HEK293 (cell line): ENCODE measurements around the gene MARK3.

ENCODE experiments used
- CTCF ChIA-PET: fragments of 350-600 bp; formaldehyde crosslinking; extraction: SDS; loops from one replicate; lab custom pipeline; 2021; ENCODE audit warnings: antibody characterized with exemption; lab: Yijun Ruan, JAX
- POLR2A ChIA-PET: fragments of 300-600 bp; formaldehyde crosslinking; extraction: SDS; loops from one replicate; lab custom pipeline; 2020; ENCODE audit warnings: antibody characterized with exemption, inconsistent platforms; lab: Yijun Ruan, JAX
- H3K27ac ChIP-seq: fragments of 200-500 bp; sonication (Bioruptor generic); 2 replicates; pipeline ENCODE4 v1.5.1; 2014; ENCODE audit warnings: low read depth, low read length, control low read depth, inconsistent platforms; ENCODE audit errors: extremely low read depth
- H3K36me3 ChIP-seq, 2 experiments: fragments of 200-500 bp in 1 of 2; sonication (Bioruptor generic) in 1 of 2; 1 replicate in 1 of 2; 2 replicates in 1 of 2; pipeline ENCODE4 v1.5.1; 2014 to 2017; ENCODE audit warnings: inconsistent platforms in 2 of 2, low read length in 2 of 2; ENCODE audit not compliant: control insufficient read depth in 2 of 2, insufficient read depth in 1 of 2
- H3K4me1 ChIP-seq: fragments of 200-500 bp; sonication (Bioruptor generic); 2 replicates; pipeline ENCODE4 v1.5.1; 2014; ENCODE audit warnings: mild to moderate bottlenecking, low read length, inconsistent platforms; ENCODE audit not compliant: control insufficient read depth, insufficient read depth
- H3K4me3 ChIP-seq: 2 replicates; pipeline ENCODE4 v1.5.1; 2011; ENCODE audit warnings: low read depth, mild to moderate bottlenecking, control low read depth, low read length, moderate library complexity
- H3K9me3 ChIP-seq: fragments of 200-500 bp; sonication (Bioruptor generic); 2 replicates; pipeline ENCODE4 v1.5.1; 2014; ENCODE audit warnings: low read depth, low read length, inconsistent platforms; ENCODE audit not compliant: control insufficient read depth, insufficient read depth
- MZF1 ChIP-seq: fragments of 450-650 bp; formaldehyde crosslinking; IDR thresholded peaks from 2 replicates; pipeline ENCODE4 v1.5.1; 2017; ENCODE audit warnings: missing biosample characterization, missing genetic modification characterization, borderline replicate concordance
- SALL2 ChIP-seq: fragments of 450-650 bp; formaldehyde crosslinking; IDR thresholded peaks from 2 replicates; pipeline ENCODE4 v1.5.0; 2017; ENCODE audit warnings: missing biosample characterization, mild to moderate bottlenecking, missing genetic modification characterization, borderline replicate concordance
- TRIM28 ChIP-seq: IDR thresholded peaks from 2 replicates; pipeline ENCODE4 v1.6.1; 2011; ENCODE audit warnings: low read length, control low read depth, borderline replicate concordance
- ZEB2 ChIP-seq: fragments of 450-650 bp; formaldehyde crosslinking; IDR thresholded peaks from 2 replicates; pipeline ENCODE4 v1.5.1; 2016; ENCODE audit warnings: missing biosample characterization, missing genetic modification characterization
- ZNF132 ChIP-seq: fragments of 450-650 bp; formaldehyde crosslinking; IDR thresholded peaks from 2 replicates; pipeline ENCODE4 v1.5.1; 2017; ENCODE audit warnings: missing biosample characterization, missing genetic modification characterization, borderline replicate concordance
- ZNF155 ChIP-seq: fragments of 450-650 bp; formaldehyde crosslinking; IDR thresholded peaks from 2 replicates; pipeline ENCODE4 v1.5.1; 2016; ENCODE audit warnings: missing biosample characterization, missing genetic modification characterization
- ZNF169 ChIP-seq: fragments of 450-650 bp; formaldehyde crosslinking; IDR thresholded peaks from 2 replicates; pipeline ENCODE4 v1.5.1; 2016; ENCODE audit warnings: missing biosample characterization, missing genetic modification characterization
- ZNF335 ChIP-seq: fragments of 450-650 bp; formaldehyde crosslinking; conservative IDR thresholded peaks from 2 replicates; pipeline ENCODE4 v1.5.1; 2016; ENCODE audit warnings: missing biosample characterization, missing genetic modification characterization
- ZNF341 ChIP-seq: fragments of 450-650 bp; formaldehyde crosslinking; IDR thresholded peaks from 2 replicates; pipeline ENCODE4; 2016; ENCODE audit warnings: low read depth, missing biosample characterization, missing genetic modification characterization
- ZNF350 ChIP-seq: fragments of 450-650 bp; formaldehyde crosslinking; IDR thresholded peaks from 2 replicates; pipeline ENCODE4 v1.5.0; 2017; ENCODE audit warnings: missing biosample characterization, mild to moderate bottlenecking, missing genetic modification characterization
- ZNF677 ChIP-seq: fragments of 450-650 bp; IDR thresholded peaks from 2 replicates; pipeline ENCODE4 v1.5.0; 2018; ENCODE audit warnings: missing biosample characterization, mild to moderate bottlenecking, missing genetic modification characterization, moderate library complexity
- ZNF701 ChIP-seq: fragments of 450-650 bp; formaldehyde crosslinking; IDR thresholded peaks from 2 replicates; pipeline ENCODE4 v1.5.1; 2016; ENCODE audit warnings: missing biosample characterization, missing genetic modification characterization
- TF ChIP-seq, protein P1 (sequence below): fragments of 450-650 bp; formaldehyde crosslinking; IDR thresholded peaks from 2 replicates; pipeline ENCODE4 v1.5.1; 2016; ENCODE audit warnings: missing biosample characterization, missing genetic modification characterization
- TF ChIP-seq, protein P2 (sequence below): IDR thresholded peaks from 2 replicates; pipeline ENCODE4 v1.6.1; 2011; ENCODE audit warnings: mild to moderate bottlenecking, low read depth, low read length, borderline replicate concordance
- TF ChIP-seq, protein P3 (sequence below): fragments of 450-650 bp; formaldehyde crosslinking; conservative IDR thresholded peaks from 2 replicates; pipeline ENCODE4 v1.5.1; 2016; ENCODE audit warnings: low read depth, missing biosample characterization, missing genetic modification characterization
- TF ChIP-seq, protein P4 (sequence below): fragments of 450-650 bp; formaldehyde crosslinking; IDR thresholded peaks from 2 replicates; pipeline ENCODE4 v1.5.1; 2016; ENCODE audit warnings: missing biosample characterization, missing genetic modification characterization

MARK3 gene

DNA sequence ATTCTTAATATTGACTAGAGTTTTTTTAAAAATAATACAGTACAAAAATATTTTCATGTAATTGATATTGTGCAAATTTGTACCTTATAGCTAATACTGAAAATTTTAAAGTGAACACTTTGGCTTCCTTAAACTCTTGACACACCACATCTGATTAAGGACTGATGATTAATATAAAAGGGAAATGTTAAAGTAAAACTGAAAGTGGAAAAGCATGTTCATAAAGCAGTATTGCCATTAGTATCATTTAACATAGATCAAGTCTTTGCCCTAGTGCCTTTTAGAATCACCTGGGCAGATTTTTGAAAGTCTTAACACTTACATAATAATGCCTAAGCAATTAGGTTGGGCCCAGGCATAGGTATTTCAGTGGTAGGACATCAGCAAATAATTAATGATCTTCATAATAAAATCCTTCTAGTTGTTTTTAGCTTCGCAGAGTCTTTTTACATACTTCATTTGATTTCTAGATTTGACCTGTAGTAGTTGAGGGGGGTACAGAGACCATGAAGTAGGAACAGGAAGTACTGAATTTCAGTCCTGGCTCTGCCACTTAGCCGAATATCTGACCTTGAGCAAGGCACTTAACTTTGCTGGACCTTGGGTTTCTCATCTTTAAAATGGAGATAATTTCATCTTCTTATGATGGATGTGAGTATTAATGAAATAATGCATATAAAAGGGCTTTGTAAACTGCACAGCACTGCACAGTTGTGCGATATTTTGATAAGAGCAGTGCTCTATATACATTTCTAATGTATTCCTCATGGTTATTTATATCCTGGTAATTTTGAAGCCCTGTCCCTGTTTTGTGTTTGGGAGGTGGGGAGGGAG lies 43.7 kb downstream of the MARK3 start:
- TF ChIP-seq, protein P1, sequence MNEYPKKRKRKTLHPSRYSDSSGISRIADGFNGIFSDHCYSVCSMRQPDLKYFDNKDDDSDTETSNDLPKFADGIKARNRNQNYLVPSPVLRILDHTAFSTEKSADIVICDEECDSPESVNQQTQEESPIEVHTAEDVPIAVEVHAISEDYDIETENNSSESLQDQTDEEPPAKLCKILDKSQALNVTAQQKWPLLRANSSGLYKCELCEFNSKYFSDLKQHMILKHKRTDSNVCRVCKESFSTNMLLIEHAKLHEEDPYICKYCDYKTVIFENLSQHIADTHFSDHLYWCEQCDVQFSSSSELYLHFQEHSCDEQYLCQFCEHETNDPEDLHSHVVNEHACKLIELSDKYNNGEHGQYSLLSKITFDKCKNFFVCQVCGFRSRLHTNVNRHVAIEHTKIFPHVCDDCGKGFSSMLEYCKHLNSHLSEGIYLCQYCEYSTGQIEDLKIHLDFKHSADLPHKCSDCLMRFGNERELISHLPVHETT (tag by site-specific recombination), result no peak
- TF ChIP-seq ZNF701 (no peak), ZNF350 (tag by site-specific recombination) (no peak), ZNF335 (tag by site-specific recombination) (no peak), ZNF155 (tag by site-specific recombination) (no peak)
- H3K27ac ChIP-seq, result no peak overlapping the region
- CTCF ChIA-PET, result interaction anchor here (0.6 to 0.7 kb wide), 2 partner anchors 25 to 1472 kb away, joined by 3 to 4 read pairs; no protein-coding TSS in a partner anchor
- H3K36me3 ChIP-seq, result peaks cover 0 to 5% of the 10 kb centered on the region in 2 experiments
- H3K9me3 ChIP-seq, result no peaks in the 10 kb centered on the region
- no peaks in the 10 kb centered on the region for H3K4me1 ChIP-seq
- H3K4me3 ChIP-seq, result no peak overlapping the region
- POLR2A ChIA-PET, result no interaction called here

DNA sequence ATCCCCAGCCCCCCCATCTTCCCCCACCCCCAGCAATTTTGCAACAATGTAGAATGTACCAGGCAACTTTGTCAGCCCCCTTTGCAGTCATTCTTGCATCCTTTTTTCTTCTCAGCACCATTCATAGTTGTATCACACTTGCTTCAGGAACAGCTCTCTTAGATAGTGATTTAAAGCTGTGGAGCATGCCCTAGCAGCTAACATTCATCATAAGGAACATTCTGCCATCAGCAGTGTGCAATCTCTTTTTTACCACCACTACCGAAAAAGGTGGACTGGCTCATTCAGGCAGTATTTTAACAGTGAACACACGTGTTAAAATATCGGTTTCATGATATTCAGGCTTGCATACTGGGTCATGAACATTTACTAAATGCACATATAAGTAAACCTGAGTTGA lies 45.1 kb downstream of the MARK3 start:
- TF ChIP-seq, protein P2, sequence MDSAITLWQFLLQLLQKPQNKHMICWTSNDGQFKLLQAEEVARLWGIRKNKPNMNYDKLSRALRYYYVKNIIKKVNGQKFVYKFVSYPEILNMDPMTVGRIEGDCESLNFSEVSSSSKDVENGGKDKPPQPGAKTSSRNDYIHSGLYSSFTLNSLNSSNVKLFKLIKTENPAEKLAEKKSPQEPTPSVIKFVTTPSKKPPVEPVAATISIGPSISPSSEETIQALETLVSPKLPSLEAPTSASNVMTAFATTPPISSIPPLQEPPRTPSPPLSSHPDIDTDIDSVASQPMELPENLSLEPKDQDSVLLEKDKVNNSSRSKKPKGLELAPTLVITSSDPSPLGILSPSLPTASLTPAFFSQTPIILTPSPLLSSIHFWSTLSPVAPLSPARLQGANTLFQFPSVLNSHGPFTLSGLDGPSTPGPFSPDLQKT, result no peak
- TF ChIP-seq SALL2 (no peak), ZNF341 (tag by site-specific recombination) (no peak), MZF1 (tag by site-specific recombination) (no peak), ZNF169 (tag by site-specific recombination) (no peak), ZEB2 (no peak), ZNF677 (tag by site-specific recombination) (no peak), ZNF132 (tag by site-specific recombination) (no peak), TRIM28 (no peak)
- TF ChIP-seq, protein P3, sequence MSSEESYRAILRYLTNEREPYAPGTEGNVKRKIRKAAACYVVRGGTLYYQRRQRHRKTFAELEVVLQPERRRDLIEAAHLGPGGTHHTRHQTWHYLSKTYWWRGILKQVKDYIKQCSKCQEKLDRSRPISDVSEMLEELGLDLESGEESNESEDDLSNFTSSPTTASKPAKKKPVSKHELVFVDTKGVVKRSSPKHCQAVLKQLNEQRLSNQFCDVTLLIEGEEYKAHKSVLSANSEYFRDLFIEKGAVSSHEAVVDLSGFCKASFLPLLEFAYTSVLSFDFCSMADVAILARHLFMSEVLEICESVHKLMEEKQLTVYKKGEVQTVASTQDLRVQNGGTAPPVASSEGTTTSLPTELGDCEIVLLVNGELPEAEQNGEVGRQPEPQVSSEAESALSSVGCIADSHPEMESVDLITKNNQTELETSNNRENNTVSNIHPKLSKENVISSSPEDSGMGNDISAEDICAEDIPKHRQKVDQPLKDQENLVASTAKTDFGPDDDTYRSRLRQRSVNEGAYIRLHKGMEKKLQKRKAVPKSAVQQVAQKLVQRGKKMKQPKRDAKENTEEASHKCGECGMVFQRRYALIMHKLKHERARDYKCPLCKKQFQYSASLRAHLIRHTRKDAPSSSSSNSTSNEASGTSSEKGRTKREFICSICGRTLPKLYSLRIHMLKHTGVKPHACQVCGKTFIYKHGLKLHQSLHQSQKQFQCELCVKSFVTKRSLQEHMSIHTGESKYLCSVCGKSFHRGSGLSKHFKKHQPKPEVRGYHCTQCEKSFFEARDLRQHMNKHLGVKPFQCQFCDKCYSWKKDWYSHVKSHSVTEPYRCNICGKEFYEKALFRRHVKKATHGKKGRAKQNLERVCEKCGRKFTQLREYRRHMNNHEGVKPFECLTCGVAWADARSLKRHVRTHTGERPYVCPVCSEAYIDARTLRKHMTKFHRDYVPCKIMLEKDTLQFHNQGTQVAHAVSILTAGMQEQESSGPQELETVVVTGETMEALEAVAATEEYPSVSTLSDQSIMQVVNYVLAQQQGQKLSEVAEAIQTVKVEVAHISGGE (tag by site-specific recombination), result no peak
- TF ChIP-seq, protein P4, sequence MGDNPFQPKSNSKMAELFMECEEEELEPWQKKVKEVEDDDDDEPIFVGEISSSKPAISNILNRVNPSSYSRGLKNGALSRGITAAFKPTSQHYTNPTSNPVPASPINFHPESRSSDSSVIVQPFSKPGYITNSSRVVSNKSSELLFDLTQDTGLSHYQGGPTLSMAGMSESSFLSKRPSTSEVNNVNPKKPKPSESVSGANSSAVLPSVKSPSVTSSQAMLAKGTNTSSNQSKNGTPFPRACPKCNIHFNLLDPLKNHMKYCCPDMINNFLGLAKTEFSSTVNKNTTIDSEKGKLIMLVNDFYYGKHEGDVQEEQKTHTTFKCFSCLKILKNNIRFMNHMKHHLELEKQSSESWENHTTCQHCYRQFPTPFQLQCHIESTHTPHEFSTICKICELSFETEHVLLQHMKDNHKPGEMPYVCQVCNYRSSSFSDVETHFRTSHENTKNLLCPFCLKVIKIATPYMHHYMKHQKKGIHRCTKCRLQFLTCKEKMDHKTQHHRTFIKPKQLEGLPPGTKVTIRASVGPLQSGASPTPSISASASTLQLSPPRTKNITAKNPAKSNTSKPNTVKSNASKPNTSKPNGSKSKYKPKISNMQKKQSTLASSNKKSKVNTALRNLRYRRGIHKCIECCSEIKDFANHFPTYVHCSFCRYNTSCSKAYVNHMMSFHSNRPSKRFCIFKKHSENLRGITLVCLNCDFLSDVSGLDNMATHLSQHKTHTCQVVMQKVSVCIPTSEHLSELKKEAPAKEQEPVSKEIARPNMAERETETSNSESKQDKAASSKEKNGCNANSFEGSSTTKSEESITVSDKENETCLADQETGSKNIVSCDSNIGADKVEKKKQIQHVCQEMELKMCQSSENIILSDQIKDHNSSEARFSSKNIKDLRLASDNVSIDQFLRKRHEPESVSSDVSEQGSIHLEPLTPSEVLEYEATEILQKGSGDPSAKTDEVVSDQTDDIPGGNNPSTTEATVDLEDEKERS (tag by site-specific recombination), result no peak
- TF ChIP-seq, protein P1 (tag by site-specific recombination), result no peak
- Histone ChIP-seq H3K4me3 (no peak overlapping the region), H3K9me3 (no peaks in the 10 kb centered on the region), H3K36me3 (peaks cover 0 to 11% of the 10 kb centered on the region in 2 experiments; a peak in 2 of 3 replicates), H3K27ac (no peak overlapping the region), H3K4me1 (no peaks in the 10 kb centered on the region)
- ChIA-PET POLR2A (no interaction called here), CTCF (interaction anchor here (0.7 kb wide), 2 partner anchors 40 to 222 kb away, joined by 4 to 5 read pairs; no protein-coding TSS in a partner anchor)
